Myocyte (in vitro differentiated cells): Measurements from ENCODE around the gene RAB5B. TPM values are rescaled to one million over a fixed set of nuclear protein-coding genes. Genes with fewer than 3 reads are reported as not detected.
"Not testable (repeated sequence)": the region's sequence is repeated elsewhere in the genome, so short reads cannot be mapped to it uniquely, and the experiment has no call there.

ENCODE experiments used
- DNase-seq: peaks from one replicate; pipeline ENCODE4 v3.0.0-alpha.2; 2012; ENCODE audit warnings: low read depth
- total RNA-seq: library from RNA; depleted of rRNA; stranded (reverse); fragments of >200 nt; gene quantifications from 2 replicates; pipeline ENCODE4 v1.2.3, GENCODE V29; 2014

RAB5B gene
- total RNA-seq, 1 donor from 2014 or later = 74.9 TPM

DNA sequence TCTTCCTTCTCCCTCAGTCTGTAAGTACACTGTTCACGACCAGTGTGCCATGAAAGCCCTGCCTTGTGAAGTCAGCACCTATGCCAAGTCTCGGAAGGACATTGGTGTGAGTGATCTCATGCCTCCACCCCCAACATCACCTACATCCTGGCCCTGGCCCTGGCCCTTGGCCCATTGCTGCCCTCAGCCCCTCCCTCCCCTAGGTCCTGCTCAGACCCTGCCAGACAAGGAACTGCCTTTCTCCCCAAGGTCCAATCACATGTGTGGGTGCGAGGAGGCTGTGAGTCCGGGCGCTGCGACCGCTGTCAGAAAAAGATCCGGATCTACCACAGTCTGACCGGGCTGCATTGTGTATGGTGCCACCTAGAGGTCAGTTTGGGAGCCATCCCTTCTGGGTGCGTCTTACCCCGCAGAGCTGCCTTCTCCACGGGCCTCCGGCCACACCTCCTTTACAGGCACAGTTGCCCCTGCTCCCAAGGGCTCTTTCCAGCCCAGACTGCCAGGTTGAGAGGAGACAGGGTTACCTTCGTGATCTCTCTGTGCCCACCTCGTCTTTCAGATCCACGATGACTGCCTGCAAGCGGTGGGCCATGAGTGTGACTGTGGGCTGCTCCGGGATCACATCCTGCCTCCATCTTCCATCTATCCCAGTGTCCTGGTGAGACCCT lies 33.7 kb upstream of the RAB5B start:
- peak; percentile 87 for DNase-seq

GRCh38 chr12:55942055-55942454 lies 31.8 kb upstream of the RAB5B start:
- no peak for DNase-seq

GRCh38 chr12:55942577-55943136 lies 31.2 kb upstream of the RAB5B start:
- DNase-seq = no peak

- DNase-seq = no peak
Observed at GRCh38 chr12:55946553-55946952, 27.3 kb upstream of the RAB5B start.

DNA sequence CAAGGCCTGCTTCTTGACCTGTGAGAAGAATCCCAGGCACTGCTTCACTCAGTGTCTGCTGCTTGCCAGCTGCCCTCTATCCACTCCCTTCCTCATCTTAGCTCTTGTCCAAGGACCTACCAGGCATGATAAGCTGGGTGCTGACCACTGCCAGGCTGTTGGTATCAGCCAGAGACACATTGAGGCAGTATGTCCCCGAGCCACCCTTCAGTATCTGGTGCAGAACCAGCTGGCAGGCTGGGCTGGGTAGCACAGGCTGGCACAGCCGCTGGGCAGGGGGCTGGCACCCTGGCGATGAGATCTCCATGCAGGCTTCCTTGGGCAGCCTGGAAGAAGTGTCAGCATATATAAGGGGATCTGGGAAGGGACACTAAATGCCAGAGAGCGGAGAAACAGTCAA lies 18.5 kb upstream of the RAB5B start:
- DNase-seq = no peak

DNA sequence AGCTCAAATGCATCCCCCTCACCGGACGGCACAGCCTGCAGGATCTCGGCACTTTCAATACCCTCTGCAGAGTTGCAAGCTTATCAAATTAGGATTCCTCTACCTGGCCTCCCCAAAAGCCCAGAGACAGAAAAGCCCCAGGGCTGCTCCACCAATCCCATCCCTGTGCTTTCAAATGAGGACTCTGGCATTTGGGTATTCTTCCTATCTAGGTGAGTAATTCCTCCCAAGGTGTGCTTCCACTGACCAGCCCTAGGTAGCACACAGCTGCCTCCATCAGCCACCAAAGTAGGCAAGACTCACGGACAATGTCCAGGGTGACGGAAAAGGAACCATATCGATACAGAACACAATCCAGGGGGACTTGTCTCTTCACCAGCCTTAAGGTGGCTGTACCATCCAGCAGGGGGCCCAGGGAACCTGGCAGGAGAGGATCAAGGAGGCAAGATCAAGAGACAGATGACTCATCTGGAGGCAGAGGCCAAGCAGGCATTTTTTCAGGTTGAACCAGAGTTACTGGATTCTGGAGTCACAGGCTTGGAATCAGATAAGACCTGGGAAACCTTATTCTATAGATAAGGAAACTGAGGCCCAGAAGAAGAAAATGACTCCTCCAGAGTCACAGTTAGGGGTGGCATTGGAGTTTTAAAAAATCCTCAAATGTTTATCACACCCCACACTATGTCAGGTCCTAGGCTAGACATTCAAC lies 17.9 kb upstream of the RAB5B start:
- no peak for DNase-seq

DNA sequence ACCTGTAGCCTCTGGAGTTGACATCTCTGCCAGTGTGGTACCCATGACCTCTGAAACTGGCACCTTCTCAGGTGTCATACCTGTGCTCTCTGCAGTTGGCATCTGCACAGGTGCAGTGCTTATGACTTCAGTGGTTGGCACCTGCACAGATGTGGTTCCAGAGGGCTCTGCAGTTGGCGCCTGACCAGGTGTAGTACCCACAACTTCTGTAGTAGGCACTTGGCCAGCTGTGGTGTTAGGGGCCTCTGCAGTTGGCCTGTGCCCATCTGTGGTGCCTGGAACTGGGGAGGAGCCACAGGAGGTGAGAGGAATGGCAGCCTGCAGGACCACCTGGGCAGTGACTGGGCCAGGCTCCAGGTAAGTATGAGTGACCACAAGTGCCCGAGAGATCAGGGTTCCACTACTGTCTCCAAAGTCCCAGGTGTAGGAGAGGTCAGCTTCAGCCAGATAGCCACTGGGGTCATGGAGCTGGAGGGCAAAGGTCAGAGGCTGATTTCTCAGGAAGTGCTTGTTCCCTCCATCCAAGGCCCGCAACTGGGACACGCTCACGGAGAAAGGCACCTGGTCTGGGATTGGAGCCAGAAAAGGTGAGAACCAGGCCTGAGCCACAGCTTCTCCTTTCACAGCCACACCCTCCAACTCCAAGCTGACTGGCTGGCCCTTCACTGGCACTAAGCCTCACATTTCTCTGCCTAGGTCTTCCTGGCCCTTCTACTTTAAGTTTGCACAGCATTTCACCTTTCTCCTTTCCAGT lies 16.6 kb upstream of the RAB5B start:
- DNase-seq = no peak

- no peak for DNase-seq
Observed at GRCh38 chr12:55963760-55964159, 10.1 kb upstream of the RAB5B start.

- no peak for DNase-seq
Observed at GRCh38 chr12:55965240-55965639, 8.6 kb upstream of the RAB5B start.

DNA sequence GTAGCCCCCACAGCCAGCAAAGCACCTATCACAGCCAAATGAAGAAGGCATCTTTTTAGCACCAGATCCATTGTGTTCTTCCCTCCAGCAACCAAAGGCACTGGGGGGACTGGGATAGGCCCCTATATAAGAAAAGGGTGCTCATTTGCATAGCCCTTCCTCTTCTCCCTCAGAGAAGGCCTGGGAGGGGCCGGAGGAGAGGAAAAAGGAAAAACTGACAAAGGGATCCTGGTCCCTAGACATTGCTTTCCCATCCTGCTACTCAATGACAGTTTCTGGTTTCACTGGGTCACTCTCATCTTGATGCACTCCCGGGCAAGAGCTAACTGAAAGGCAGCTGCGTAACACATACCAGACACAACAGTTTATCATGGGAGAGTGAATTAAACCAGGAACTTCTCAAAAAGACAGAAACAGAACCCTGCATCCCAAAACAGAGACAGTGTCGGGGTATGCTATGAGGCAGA lies 7.9 kb upstream of the RAB5B start, which contains the start of gene PMEL:
PMEL (minus strand) TSS at position 102 of the 467 bp plus-strand sequence; CDS start at position 71, 31 bp downstream.
- DNase-seq = no peak

DNA sequence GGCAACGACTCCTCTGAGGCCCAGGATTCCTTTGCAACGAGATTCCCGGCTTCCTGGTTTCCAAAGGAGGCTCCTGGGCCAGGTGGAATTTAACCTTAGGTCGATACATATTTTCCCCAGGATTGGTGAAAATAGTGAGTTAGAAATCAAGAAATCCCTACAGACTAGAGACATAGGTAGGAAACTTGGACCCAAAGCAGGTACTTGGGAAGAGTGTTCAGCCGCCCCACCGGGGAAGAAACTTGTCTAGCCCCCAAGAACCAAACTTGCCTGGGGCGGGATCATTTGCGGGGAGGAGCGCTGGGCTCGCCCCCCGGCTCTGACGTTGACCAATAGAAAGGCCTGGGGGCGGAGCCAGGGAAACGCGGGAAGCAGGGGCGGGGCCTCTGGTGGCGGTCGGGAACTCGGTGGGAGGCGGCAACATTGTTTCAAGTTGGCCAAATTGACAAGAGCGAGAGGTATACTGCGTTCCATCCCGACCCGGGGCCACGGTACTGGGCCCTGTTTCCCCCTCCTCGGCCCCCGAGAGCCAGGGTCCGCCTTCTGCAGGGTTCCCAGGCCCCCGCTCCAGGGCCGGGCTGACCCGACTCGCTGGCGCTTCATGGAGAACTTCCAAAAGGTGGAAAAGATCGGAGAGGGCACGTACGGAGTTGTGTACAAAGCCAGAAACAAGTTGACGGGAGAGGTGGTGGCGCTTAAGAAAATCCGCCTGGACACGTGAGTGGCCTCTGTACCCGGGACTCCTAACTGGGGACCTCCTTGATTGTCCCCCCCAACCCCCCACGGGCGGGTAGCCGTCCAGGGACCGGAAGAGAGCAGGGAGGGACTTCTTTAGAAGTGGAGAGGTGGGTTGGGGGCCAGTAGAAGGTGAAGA lies 7.2 kb upstream of the RAB5B start, which contains the start of gene CDK2:
CDK2 (plus strand) TSS at position 423 of the 874 bp plus-strand sequence; CDS start at position 602, 179 bp downstream.
- peak; percentile 83 for DNase-seq

- no peak for DNase-seq
Observed at GRCh38 chr12:55969356-55969755, 4.5 kb upstream of the RAB5B start.

DNA sequence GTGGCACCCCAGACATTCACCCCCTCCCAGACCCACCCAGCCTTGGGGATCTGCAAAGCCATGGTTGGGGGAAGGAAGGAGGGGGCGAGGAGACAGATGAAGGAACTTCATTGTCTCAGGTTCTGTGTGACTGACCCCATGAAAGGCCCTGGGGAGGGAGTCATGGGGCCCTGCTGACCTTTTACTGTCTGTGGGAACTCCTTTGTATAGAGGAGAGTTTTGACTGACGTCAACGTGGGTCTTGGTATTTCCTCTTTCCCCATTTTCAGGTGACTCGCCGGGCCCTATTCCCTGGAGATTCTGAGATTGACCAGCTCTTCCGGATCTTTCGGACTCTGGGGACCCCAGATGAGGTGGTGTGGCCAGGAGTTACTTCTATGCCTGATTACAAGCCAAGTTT lies 3.1 kb upstream of the RAB5B start:
- DNase-seq = no peak

DNA sequence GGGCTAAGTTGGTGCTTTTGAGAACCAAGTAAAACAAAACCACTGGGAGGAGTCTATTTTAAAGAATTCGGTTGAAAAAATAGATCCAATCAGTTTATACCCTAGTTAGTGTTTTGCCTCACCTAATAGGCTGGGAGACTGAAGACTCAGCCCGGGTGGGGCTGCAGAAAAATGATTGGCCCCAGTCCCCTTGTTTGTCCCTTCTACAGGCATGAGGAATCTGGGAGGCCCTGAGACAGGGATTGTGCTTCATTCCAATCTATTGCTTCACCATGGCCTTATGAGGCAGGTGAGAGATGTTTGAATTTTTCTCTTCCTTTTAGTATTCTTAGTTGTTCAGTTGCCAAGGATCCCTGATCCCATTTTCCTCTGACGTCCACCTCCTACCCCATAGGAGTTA lies 1.8 kb upstream of the RAB5B start:
- peak; percentile 23 for DNase-seq

DNA sequence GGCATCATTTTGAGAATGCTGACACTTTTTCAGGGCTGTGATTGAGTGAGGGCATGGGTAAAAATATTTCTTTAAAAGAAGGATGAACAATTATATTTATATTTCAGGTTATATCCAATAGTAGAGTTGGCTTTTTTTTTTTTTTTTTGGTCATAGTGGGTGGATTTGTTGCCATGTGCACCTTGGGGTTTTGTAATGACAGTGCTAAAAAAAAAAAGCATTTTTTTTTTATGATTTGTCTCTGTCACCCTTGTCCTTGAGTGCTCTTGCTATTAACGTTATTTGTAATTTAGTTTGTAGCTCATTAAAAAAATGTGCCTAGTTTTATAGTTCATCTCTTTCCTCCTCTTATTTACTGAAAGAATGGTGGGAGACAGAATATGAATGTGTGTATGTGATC lies 1.4 kb upstream of the RAB5B start:
- no peak for DNase-seq

GRCh38 chr12:55972911-55973598 lies 823 bp upstream of the RAB5B start:
- DNase-seq = no peak

GRCh38 chr12:55974308-55974730 lies 441 bp downstream of the RAB5B start:
- DNase-seq = peak; percentile 49

DNA sequence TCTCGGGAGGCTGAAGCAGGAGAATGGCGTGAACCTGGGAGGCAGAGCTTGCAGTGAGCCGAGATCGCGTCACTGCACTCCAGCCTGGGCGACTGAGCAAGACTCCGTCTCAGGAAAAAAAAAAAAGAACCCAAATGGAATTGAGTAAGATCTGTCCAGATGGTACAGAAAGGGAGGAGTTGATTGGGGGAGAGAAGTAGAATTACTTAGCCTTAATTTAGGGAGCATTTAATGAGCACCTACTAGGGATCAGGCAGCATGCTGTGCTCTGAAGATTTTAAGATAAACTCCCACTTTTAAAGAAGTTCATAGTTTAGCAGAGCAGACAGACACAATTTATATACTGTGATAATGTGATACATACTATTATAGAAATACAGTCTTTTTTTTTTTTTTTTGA lies 4.5 kb downstream of the RAB5B start:
- DNase-seq = no peak

GRCh38 chr12:55979069-55979468 lies 5.2 kb downstream of the RAB5B start:
- no peak for DNase-seq

- DNase-seq = not testable (repeated sequence)
Observed at GRCh38 chr12:55981882-55982281, 8.0 kb downstream of the RAB5B start.
